ENCODE data around the gene CPD. TPM values are rescaled to one million over a fixed set of nuclear protein-coding genes. Genes with fewer than 3 reads are reported as not detected.
A peak's percentile ranks its signal among the peaks of the same experiment; 100 is the strongest.

Gene CPD
- total and polyA plus RNA-seq, 2 of the 13 experiments (the other 11 are each of a cell fraction or from before 2014, with no cell fraction given), result 46.1 to 72.3 TPM

DNA sequence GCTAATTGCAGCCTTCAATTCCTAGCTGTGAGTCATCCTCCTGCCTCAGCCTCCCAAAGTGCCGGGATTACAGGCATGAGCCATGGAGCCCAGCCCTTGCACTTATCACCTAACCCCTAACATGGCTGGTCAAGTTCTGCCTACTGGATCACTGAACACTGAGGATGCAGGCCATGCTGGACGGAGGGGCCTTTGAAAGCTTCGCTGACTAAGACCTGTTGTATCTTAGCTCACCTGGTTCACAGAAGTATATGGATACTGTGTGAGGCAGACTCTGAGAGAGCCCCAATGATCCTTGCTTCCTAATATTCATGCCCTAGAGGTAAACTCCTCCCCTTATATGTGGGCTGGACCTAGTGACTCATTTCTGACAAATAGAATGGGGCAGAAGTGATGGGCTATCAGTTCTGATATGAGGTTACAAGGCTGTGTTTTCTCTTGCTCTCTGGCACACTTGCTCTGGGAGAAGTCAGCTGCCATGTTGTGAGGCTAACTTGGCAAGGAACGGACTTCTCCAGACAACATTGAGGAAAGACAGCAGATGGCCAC, 33.1 kb upstream of the CPD start (continued):
- TF ChIP-seq, protein P1, sequence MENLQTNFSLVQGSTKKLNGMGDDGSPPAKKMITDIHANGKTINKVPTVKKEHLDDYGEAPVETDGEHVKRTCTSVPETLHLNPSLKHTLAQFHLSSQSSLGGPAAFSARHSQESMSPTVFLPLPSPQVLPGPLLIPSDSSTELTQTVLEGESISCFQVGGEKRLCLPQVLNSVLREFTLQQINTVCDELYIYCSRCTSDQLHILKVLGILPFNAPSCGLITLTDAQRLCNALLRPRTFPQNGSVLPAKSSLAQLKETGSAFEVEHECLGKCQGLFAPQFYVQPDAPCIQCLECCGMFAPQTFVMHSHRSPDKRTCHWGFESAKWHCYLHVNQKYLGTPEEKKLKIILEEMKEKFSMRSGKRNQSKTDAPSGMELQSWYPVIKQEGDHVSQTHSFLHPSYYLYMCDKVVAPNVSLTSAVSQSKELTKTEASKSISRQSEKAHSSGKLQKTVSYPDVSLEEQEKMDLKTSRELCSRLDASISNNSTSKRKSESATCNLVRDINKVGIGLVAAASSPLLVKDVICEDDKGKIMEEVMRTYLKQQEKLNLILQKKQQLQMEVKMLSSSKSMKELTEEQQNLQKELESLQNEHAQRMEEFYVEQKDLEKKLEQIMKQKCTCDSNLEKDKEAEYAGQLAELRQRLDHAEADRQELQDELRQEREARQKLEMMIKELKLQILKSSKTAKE (CRISPR knock-in tag; IDR thresholded peaks at IDR 0.05; ENCODE audit: borderline replicate concordance), result no peak
- no peak for TF ChIP-seq KLF13 (CRISPR knock-in tag; IDR thresholded peaks at IDR 0.05)
- TF ChIP-seq NFKBIZ (CRISPR knock-in tag; IDR thresholded peaks at IDR 0.05), result no peak
- no peak for TF ChIP-seq ZFX (CRISPR knock-in tag; IDR thresholded peaks at IDR 0.05; ENCODE audit: low read depth)
- no peak for TF ChIP-seq AKAP8 (CRISPR knock-in tag; IDR thresholded peaks at IDR 0.05)
- no peak for TF ChIP-seq ELF1 (CRISPR knock-in tag; IDR thresholded peaks at IDR 0.05)
- TF ChIP-seq POGZ (CRISPR knock-in tag; IDR thresholded peaks at IDR 0.05), result peak; percentile 29; the same call in 1 of the 2 replicates
- TF ChIP-seq, protein P2, sequence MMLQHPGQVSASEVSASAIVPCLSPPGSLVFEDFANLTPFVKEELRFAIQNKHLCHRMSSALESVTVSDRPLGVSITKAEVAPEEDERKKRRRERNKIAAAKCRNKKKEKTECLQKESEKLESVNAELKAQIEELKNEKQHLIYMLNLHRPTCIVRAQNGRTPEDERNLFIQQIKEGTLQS (CRISPR knock-in tag; IDR thresholded peaks at IDR 0.05), result no peak
- TF ChIP-seq, protein P3, sequence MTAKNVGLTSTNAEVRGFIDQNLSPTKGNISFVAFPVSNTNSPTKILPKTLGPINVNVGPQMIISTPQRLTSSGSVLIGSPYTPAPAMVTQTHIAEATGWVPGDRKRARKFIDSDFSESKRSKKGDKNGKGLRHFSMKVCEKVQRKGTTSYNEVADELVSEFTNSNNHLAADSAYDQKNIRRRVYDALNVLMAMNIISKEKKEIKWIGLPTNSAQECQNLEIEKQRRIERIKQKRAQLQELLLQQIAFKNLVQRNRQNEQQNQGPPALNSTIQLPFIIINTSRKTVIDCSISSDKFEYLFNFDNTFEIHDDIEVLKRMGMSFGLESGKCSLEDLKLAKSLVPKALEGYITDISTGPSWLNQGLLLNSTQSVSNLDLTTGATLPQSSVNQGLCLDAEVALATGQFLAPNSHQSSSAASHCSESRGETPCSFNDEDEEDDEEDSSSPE (CRISPR knock-in tag; IDR thresholded peaks at IDR 0.05), result no peak
- TF ChIP-seq XBP1 (CRISPR knock-in tag; IDR thresholded peaks at IDR 0.05), result no peak
- no peak for TF ChIP-seq ZNF552 (CRISPR knock-in tag; IDR thresholded peaks at IDR 0.05; ENCODE audit: borderline replicate concordance)
- TF ChIP-seq JUN (CRISPR knock-in tag; IDR thresholded peaks at IDR 0.05), result no peak
- TF ChIP-seq ZBTB42 (CRISPR knock-in tag; IDR thresholded peaks at IDR 0.05), result no peak
- TF ChIP-seq, protein P4, sequence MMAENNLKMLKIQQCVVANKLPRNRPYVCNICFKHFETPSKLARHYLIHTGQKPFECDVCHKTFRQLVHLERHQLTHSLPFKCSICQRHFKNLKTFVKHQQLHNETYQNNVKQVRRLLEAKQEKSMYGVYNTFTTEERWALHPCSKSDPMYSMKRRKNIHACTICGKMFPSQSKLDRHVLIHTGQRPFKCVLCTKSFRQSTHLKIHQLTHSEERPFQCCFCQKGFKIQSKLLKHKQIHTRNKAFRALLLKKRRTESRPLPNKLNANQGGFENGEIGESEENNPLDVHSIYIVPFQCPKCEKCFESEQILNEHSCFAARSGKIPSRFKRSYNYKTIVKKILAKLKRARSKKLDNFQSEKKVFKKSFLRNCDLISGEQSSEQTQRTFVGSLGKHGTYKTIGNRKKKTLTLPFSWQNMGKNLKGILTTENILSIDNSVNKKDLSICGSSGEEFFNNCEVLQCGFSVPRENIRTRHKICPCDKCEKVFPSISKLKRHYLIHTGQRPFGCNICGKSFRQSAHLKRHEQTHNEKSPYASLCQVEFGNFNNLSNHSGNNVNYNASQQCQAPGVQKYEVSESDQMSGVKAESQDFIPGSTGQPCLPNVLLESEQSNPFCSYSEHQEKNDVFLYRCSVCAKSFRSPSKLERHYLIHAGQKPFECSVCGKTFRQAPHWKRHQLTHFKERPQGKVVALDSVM (CRISPR knock-in tag; IDR thresholded peaks at IDR 0.05), result peak; percentile 97
- no peak for TF ChIP-seq ZNF460 (CRISPR knock-in tag; IDR thresholded peaks at IDR 0.05; ENCODE audit: borderline replicate concordance)
- TF ChIP-seq, protein P5, sequence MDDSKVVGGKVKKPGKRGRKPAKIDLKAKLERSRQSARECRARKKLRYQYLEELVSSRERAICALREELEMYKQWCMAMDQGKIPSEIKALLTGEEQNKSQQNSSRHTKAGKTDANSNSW (CRISPR knock-in tag; IDR thresholded peaks at IDR 0.05; ENCODE audit: borderline replicate concordance), result no peak
- TF ChIP-seq ZMYM2 (CRISPR knock-in tag; IDR thresholded peaks at IDR 0.05), result 0 out of 2 replicates have a peak, but pooled peaks have one; percentile 18
- 0 out of 2 replicates have a peak, but pooled peaks have one; percentile 49 for TF ChIP-seq ZFP36L1 (CRISPR knock-in tag; IDR thresholded peaks at IDR 0.05)
- no peak for TF ChIP-seq IKZF4 (CRISPR knock-in tag; IDR thresholded peaks at IDR 0.05; ENCODE audit: borderline replicate concordance, low read depth, not compliant biosample characterization)
- no peak for TF ChIP-seq RFX5 (IDR thresholded peaks at IDR 0.05; ENCODE audit: low read depth, low read length)
- TF ChIP-seq ZZZ3 (CRISPR knock-in tag; IDR thresholded peaks at IDR 0.05; ENCODE audit: borderline replicate concordance), result no peak
- peak; percentile 50 for TF ChIP-seq RXRB (CRISPR knock-in tag; IDR thresholded peaks at IDR 0.05; ENCODE audit: borderline replicate concordance)
- TF ChIP-seq ZNF225 (CRISPR knock-in tag; IDR thresholded peaks at IDR 0.05), result no peak
- no peak for TF ChIP-seq RXRA (CRISPR knock-in tag; IDR thresholded peaks at IDR 0.05)
- no peak for TF ChIP-seq GZF1 (CRISPR knock-in tag; IDR thresholded peaks at IDR 0.05)
- no peak for TF ChIP-seq EEA1 (CRISPR knock-in tag; IDR thresholded peaks at IDR 0.05; ENCODE audit: borderline replicate concordance)
